Transverse colon (tissue), 4 donors: ENCODE results near the gene SF3B2. TPM values are rescaled to one million over a fixed set of nuclear protein-coding genes. Genes with fewer than 3 reads are reported as not detected.

Experiments used
- DNase-seq: peaks from one replicate; pipeline ENCODE4 v3.0.0-alpha.2; 2019
- H3K27ac ChIP-seq, 4 donors: fragments of 200-600 bp; sonication (generic); 2 replicates each; pipeline ENCODE4 v1.5.1; 2016 to 2018; ENCODE audit warnings: inconsistent platforms in 4 of 4
- H3K27me3 ChIP-seq: fragments of 200-600 bp; sonication (generic); 2 replicates; pipeline ENCODE4 v1.5.1; 2017; ENCODE audit warnings: inconsistent platforms
- H3K36me3 ChIP-seq, 4 donors: fragments of 200-600 bp; sonication (generic); 2 replicates each; pipeline ENCODE4 v1.5.1; 2017 to 2019; ENCODE audit warnings: inconsistent platforms in 4 of 4
- H3K4me1 ChIP-seq, 4 donors: fragments of 200-600 bp; sonication (generic); 2 replicates each; pipeline ENCODE4 v1.5.1; 2017 to 2020; ENCODE audit warnings: inconsistent platforms in 4 of 4
- H3K4me3 ChIP-seq, 4 donors: fragments of 200-600 bp; sonication (generic); 1 replicate in 1 of 4; 2 replicates in 3 of 4; pipeline versions ENCODE4 v1.5.1 to v1.6.1; 2017 to 2019; ENCODE audit warnings: inconsistent platforms in 4 of 4
- H3K9me3 ChIP-seq, 2 donors: fragments of 200-600 bp; sonication (generic); 2 replicates each; pipeline ENCODE4 v1.5.1; 2017 to 2019; ENCODE audit warnings: inconsistent platforms in 2 of 2
- CTCF ChIP-seq, 5 experiments: fragments of 200-600 bp in 3 of 5; fragments of 450-650 bp in 2 of 5; sonication (generic) in 3 of 5; IDR thresholded peaks; 1 replicate in 2 of 5; 2 replicates in 3 of 5; pipeline ENCODE4 v1.5.1; 2016 to 2017; ENCODE audit warnings: antibody characterized with exemption in 5 of 5, inconsistent platforms in 3 of 5, mild to moderate bottlenecking in 2 of 5, moderate library complexity in 1 of 5
- EP300 ChIP-seq: sonication (generic); formaldehyde crosslinking; IDR thresholded peaks from one replicate; pipeline ENCODE4 v1.6.1; 2017; ENCODE audit warnings: antibody characterized with exemption, low read depth
- POLR2A ChIP-seq: fragments of 450-650 bp; IDR thresholded peaks from one replicate; pipeline ENCODE4 v1.6.1; 2016; ENCODE audit warnings: antibody characterized with exemption, mild to moderate bottlenecking, moderate library complexity
- POLR2AphosphoS5 ChIP-seq, 3 donors: sonication (generic); formaldehyde crosslinking; IDR thresholded peaks; one replicate each; pipeline ENCODE4 v1.6.1; 2016; ENCODE audit warnings: antibody characterized with exemption in 3 of 3
- WGBS, 2 donors: methylation state at CpG; one replicate each; pipeline ENCODE4 v1.1.5; 2018; ENCODE audit warnings: low coverage in 1 of 2; 5-methylcytosine and 5-hydroxymethylcytosine counted together
- in situ Hi-C, 4 donors: fragments of 200-750 bp; cut with MboI; loops; one replicate each; pipeline versions ENCODE4 v1.15.0 to v1.15.1; 2017; ENCODE audit warnings: low sequenced_read_pairs in 3 of 4, low pct_ligation_motif_present in 1 of 4, low pct_unique_long_range_greater_than_20kb in 1 of 4
- intact Hi-C: fragments of 100-400 bp; cut with DNase I; formaldehyde crosslinking; loops from one replicate; pipeline ENCODE4 v1.15.1; 2023; ENCODE audit warnings: low total_unique reads
- total RNA-seq, 4 donors: library from RNA; depleted of rRNA; stranded (reverse); fragments of >200 nt; gene quantifications; one replicate each; pipeline ENCODE4 v1.1.0, GENCODE V29; 2016

SF3B2 gene
- total RNA-seq, 4 donors from 2014 or later: 71.8 to 152 (median 137) TPM

GRCh38 chr11:66080055-66080817 lies 28.1 kb downstream of the SF3B2 start:
- H3K4me3 ChIP-seq: no peak overlapping the region
- intact Hi-C loops: no loop called here
- 42 to 50% methylated on average over 3 to 9 of the region's 9 CpGs for WGBS, 2 donors
- peak; percentile 54 for DNase-seq
- H3K4me1 ChIP-seq: peaks cover 23 to 54% (median 40%) of the 10 kb centered on the region in 4 donors
- in situ Hi-C loops: no loop called here
- no peaks in the 10 kb centered on the region for H3K9me3 ChIP-seq
- TF ChIP-seq CTCF (IDR thresholded peaks at IDR 0.05): no peak
- no peak for TF ChIP-seq POLR2A
- no peak for TF ChIP-seq EP300
- TF ChIP-seq POLR2AphosphoS5 (IDR thresholded peaks at IDR 0.05): no peak
- peak overlapping the region; percentile 64 to 72 (median 68) for H3K27ac ChIP-seq
- no peaks in the 10 kb centered on the region for H3K27me3 ChIP-seq
- no peaks in the 10 kb centered on the region for H3K36me3 ChIP-seq

- intact Hi-C loops (no loop called here), in situ Hi-C loops (no loop called here)
- Histone ChIP-seq H3K27me3 (no peaks in the 10 kb centered on the region), H3K36me3 (no peaks in the 10 kb centered on the region), H3K4me3 (no peak overlapping the region), H3K9me3 (no peaks in the 10 kb centered on the region), H3K27ac (peak overlapping the region; percentile 64 to 72 (median 68)), H3K4me1 (peaks cover 23 to 54% (median 40%) of the 10 kb centered on the region in 4 donors)
- TF ChIP-seq POLR2AphosphoS5 (IDR thresholded peaks at IDR 0.05) (peak in 1 of 3 donors; percentile 12), EP300 (no peak), CTCF (IDR thresholded peaks at IDR 0.05) (no peak), POLR2A (peak; percentile 23)
- peak; percentile 74 for DNase-seq
- 11 to 22% methylated on average over 3 to 5 of the region's 5 CpGs for WGBS, 2 donors
Measured at GRCh38 chr11:66081505-66081904, 29.3 kb downstream of the SF3B2 start.

- intact Hi-C loops (no loop called here), in situ Hi-C loops (no loop called here)
- no peak for DNase-seq
Measured at GRCh38 chr11:66082946-66083698, 31.0 kb downstream of the SF3B2 start.

More at GRCh38 chr11:66082946-66083698, 31.0 kb downstream of the SF3B2 start:
- TF ChIP-seq EP300 (no peak), POLR2AphosphoS5 (IDR thresholded peaks at IDR 0.05) (no peak), CTCF (IDR thresholded peaks at IDR 0.05) (no peak), POLR2A (no peak)
- Histone ChIP-seq H3K27me3 (no peaks in the 10 kb centered on the region), H3K27ac (no peak overlapping the region), H3K9me3 (no peaks in the 10 kb centered on the region), H3K36me3 (no peaks in the 10 kb centered on the region), H3K4me1 (peaks cover 23 to 54% (median 40%) of the 10 kb centered on the region in 4 donors), H3K4me3 (no peak overlapping the region)
- 44 to 46% methylated on average over 4 of the region's 4 CpGs for WGBS, 2 donors
